ENCODE results near the gene SFMBT2. TPM values are rescaled to one million over a fixed set of nuclear protein-coding genes. Genes with fewer than 3 reads are reported as not detected.

Gene SFMBT2
- total and polyA plus RNA-seq, 4 donors: 15.3 to 23.8 (median 17.1) TPM

- H3K36me3 ChIP-seq (ENCODE audit: control insufficient read depth, insufficient read depth, low read length): peaks cover 22% of the 10 kb centered on the region
- H3K4me1 ChIP-seq (ENCODE audit: control insufficient read depth, insufficient read depth, low read length): no peaks in the 10 kb centered on the region
- no peak overlapping the region for H3K4me3 ChIP-seq (ENCODE audit: low read depth, low read length)
- no peaks in the 10 kb centered on the region for H3K27me3 ChIP-seq (ENCODE audit: control insufficient read depth, insufficient read depth, low read length)
- WGBS (ENCODE audit: insufficient coverage): 97% methylated on average over 7 of the region's 7 CpGs
- H3K27ac ChIP-seq (ENCODE audit: low read depth, low read length): no peak overlapping the region
- DNase-seq (ENCODE audit: low read depth in 4 of 6, low spot score in 6 of 6): no peak
- H3K9me3 ChIP-seq (ENCODE audit: control insufficient read depth, insufficient read depth, low read length): no peaks in the 10 kb centered on the region
These were observed 33.1 kb downstream of the SFMBT2 start for GRCh38 chr10:7377614-7378248.

- H3K27me3 ChIP-seq (ENCODE audit: control insufficient read depth, insufficient read depth, low read length): no peaks in the 10 kb centered on the region
These were observed 36.0 kb downstream of the SFMBT2 start for GRCh38 chr10:7374795-7375194.

GRCh38 chr10:7373039-7373438 lies 37.8 kb downstream of the SFMBT2 start:
- Histone ChIP-seq H3K36me3 (ENCODE audit: control insufficient read depth, insufficient read depth, low read length) (peaks cover 26% of the 10 kb centered on the region), H3K9me3 (ENCODE audit: control insufficient read depth, insufficient read depth, low read length) (no peaks in the 10 kb centered on the region), H3K27ac (ENCODE audit: low read depth, low read length) (no peak overlapping the region), H3K27me3 (ENCODE audit: control insufficient read depth, insufficient read depth, low read length) (no peaks in the 10 kb centered on the region), H3K4me1 (ENCODE audit: control insufficient read depth, insufficient read depth, low read length) (no peaks in the 10 kb centered on the region), H3K4me3 (ENCODE audit: low read depth, low read length) (no peak overlapping the region)
- no CpG with 5 or more reads among the region's 6 CpGs for WGBS (ENCODE audit: insufficient coverage)
- DNase-seq (ENCODE audit: low read depth in 4 of 6, low spot score in 6 of 6): no peak

More at GRCh38 chr10:7374795-7375194, 36.0 kb downstream of the SFMBT2 start:
- DNase-seq (ENCODE audit: low read depth in 4 of 6, low spot score in 6 of 6): no peak
- Histone ChIP-seq H3K4me3 (ENCODE audit: low read depth, low read length) (no peak overlapping the region), H3K27ac (ENCODE audit: low read depth, low read length) (no peak overlapping the region), H3K36me3 (ENCODE audit: control insufficient read depth, insufficient read depth, low read length) (peaks cover 31% of the 10 kb centered on the region), H3K9me3 (ENCODE audit: control insufficient read depth, insufficient read depth, low read length) (no peaks in the 10 kb centered on the region), H3K4me1 (ENCODE audit: control insufficient read depth, insufficient read depth, low read length) (no peaks in the 10 kb centered on the region)
- WGBS (ENCODE audit: insufficient coverage): 100% methylated on average over 1 of the region's 5 CpGs

- Histone ChIP-seq H3K36me3 (ENCODE audit: control insufficient read depth, insufficient read depth, low read length) (peaks cover 25% of the 10 kb centered on the region), H3K9me3 (ENCODE audit: control insufficient read depth, insufficient read depth, low read length) (no peaks in the 10 kb centered on the region)
- 94% methylated on average over 8 of the region's 8 CpGs for WGBS (ENCODE audit: insufficient coverage)
These were observed 38.3 kb downstream of the SFMBT2 start for GRCh38 chr10:7372504-7372903.

GRCh38 chr10:7370511-7370910 lies 40.3 kb downstream of the SFMBT2 start:
- WGBS (ENCODE audit: insufficient coverage): 100% methylated on average over 5 of the region's 7 CpGs
- DNase-seq (ENCODE audit: low read depth in 4 of 6, low spot score in 6 of 6): no peak
- peaks cover 35% of the 10 kb centered on the region for H3K36me3 ChIP-seq (ENCODE audit: control insufficient read depth, insufficient read depth, low read length)
- H3K9me3 ChIP-seq (ENCODE audit: control insufficient read depth, insufficient read depth, low read length): no peaks in the 10 kb centered on the region
- H3K4me1 ChIP-seq (ENCODE audit: control insufficient read depth, insufficient read depth, low read length): no peaks in the 10 kb centered on the region
- H3K27ac ChIP-seq (ENCODE audit: low read depth, low read length): no peak overlapping the region
- no peak overlapping the region for H3K4me3 ChIP-seq (ENCODE audit: low read depth, low read length)
- no peaks in the 10 kb centered on the region for H3K27me3 ChIP-seq (ENCODE audit: control insufficient read depth, insufficient read depth, low read length)

More at GRCh38 chr10:7372504-7372903, 38.3 kb downstream of the SFMBT2 start:
- DNase-seq (ENCODE audit: low read depth in 4 of 6, low spot score in 6 of 6): no peak
- Histone ChIP-seq H3K27me3 (ENCODE audit: control insufficient read depth, insufficient read depth, low read length) (no peaks in the 10 kb centered on the region), H3K4me3 (ENCODE audit: low read depth, low read length) (no peak overlapping the region), H3K4me1 (ENCODE audit: control insufficient read depth, insufficient read depth, low read length) (no peaks in the 10 kb centered on the region), H3K27ac (ENCODE audit: low read depth, low read length) (no peak overlapping the region)

GRCh38 chr10:7365027-7365745 lies 45.6 kb downstream of the SFMBT2 start:
- DNase-seq (ENCODE audit: low read depth in 4 of 6, low spot score in 6 of 6): no peak

GRCh38 chr10:7364474-7364873 lies 46.4 kb downstream of the SFMBT2 start:
- no peak for DNase-seq (ENCODE audit: low read depth in 4 of 6, low spot score in 6 of 6)
- Histone ChIP-seq H3K9me3 (ENCODE audit: control insufficient read depth, insufficient read depth, low read length) (no peaks in the 10 kb centered on the region), H3K4me3 (ENCODE audit: low read depth, low read length) (no peak overlapping the region), H3K4me1 (ENCODE audit: control insufficient read depth, insufficient read depth, low read length) (no peaks in the 10 kb centered on the region), H3K36me3 (ENCODE audit: control insufficient read depth, insufficient read depth, low read length) (peaks cover 20% of the 10 kb centered on the region), H3K27me3 (ENCODE audit: control insufficient read depth, insufficient read depth, low read length) (no peaks in the 10 kb centered on the region), H3K27ac (ENCODE audit: low read depth, low read length) (no peak overlapping the region)
- WGBS (ENCODE audit: insufficient coverage): 100% methylated on average over 1 of the region's 6 CpGs

More at GRCh38 chr10:7365027-7365745, 45.6 kb downstream of the SFMBT2 start:
- H3K27ac ChIP-seq (ENCODE audit: low read depth, low read length): no peak overlapping the region
- 80% methylated on average over 1 of the region's 11 CpGs for WGBS (ENCODE audit: insufficient coverage)
- no peaks in the 10 kb centered on the region for H3K27me3 ChIP-seq (ENCODE audit: control insufficient read depth, insufficient read depth, low read length)
- peaks cover 26% of the 10 kb centered on the region for H3K36me3 ChIP-seq (ENCODE audit: control insufficient read depth, insufficient read depth, low read length)
- no peaks in the 10 kb centered on the region for H3K9me3 ChIP-seq (ENCODE audit: control insufficient read depth, insufficient read depth, low read length)
- H3K4me1 ChIP-seq (ENCODE audit: control insufficient read depth, insufficient read depth, low read length): no peaks in the 10 kb centered on the region
- no peak overlapping the region for H3K4me3 ChIP-seq (ENCODE audit: low read depth, low read length)

- no peak overlapping the region for H3K27ac ChIP-seq (ENCODE audit: low read depth, low read length)
- H3K27me3 ChIP-seq (ENCODE audit: control insufficient read depth, insufficient read depth, low read length): no peaks in the 10 kb centered on the region
- WGBS (ENCODE audit: insufficient coverage): 89% methylated on average over 3 of the region's 6 CpGs
- no peaks in the 10 kb centered on the region for H3K9me3 ChIP-seq (ENCODE audit: control insufficient read depth, insufficient read depth, low read length)
- DNase-seq (ENCODE audit: low read depth in 4 of 6, low spot score in 6 of 6): no peak
- no peaks in the 10 kb centered on the region for H3K4me1 ChIP-seq (ENCODE audit: control insufficient read depth, insufficient read depth, low read length)
- H3K36me3 ChIP-seq (ENCODE audit: control insufficient read depth, insufficient read depth, low read length): peaks cover 25% of the 10 kb centered on the region
- H3K4me3 ChIP-seq (ENCODE audit: low read depth, low read length): no peak overlapping the region
These were observed 47.1 kb downstream of the SFMBT2 start for GRCh38 chr10:7363700-7364099.

GRCh38 chr10:7362471-7362870 lies 48.4 kb downstream of the SFMBT2 start:
- peak in 1 of 6 donors; percentile 57 for DNase-seq (ENCODE audit: low read depth in 4 of 6, low spot score in 6 of 6)
- no peaks in the 10 kb centered on the region for H3K27me3 ChIP-seq (ENCODE audit: control insufficient read depth, insufficient read depth, low read length)
- no peak overlapping the region for H3K4me3 ChIP-seq (ENCODE audit: low read depth, low read length)
- no peaks in the 10 kb centered on the region for H3K9me3 ChIP-seq (ENCODE audit: control insufficient read depth, insufficient read depth, low read length)
- H3K36me3 ChIP-seq (ENCODE audit: control insufficient read depth, insufficient read depth, low read length): peaks cover 25% of the 10 kb centered on the region
- no peaks in the 10 kb centered on the region for H3K4me1 ChIP-seq (ENCODE audit: control insufficient read depth, insufficient read depth, low read length)
- 100% methylated on average over 2 of the region's 3 CpGs for WGBS (ENCODE audit: insufficient coverage)
- no peak overlapping the region for H3K27ac ChIP-seq (ENCODE audit: low read depth, low read length)

- H3K4me1 ChIP-seq (ENCODE audit: control insufficient read depth, insufficient read depth, low read length): no peaks in the 10 kb centered on the region
- no peak overlapping the region for H3K27ac ChIP-seq (ENCODE audit: low read depth, low read length)
- no peaks in the 10 kb centered on the region for H3K27me3 ChIP-seq (ENCODE audit: control insufficient read depth, insufficient read depth, low read length)
- H3K4me3 ChIP-seq (ENCODE audit: low read depth, low read length): no peak overlapping the region
- 67% methylated on average over 1 of the region's 3 CpGs for WGBS (ENCODE audit: insufficient coverage)
- DNase-seq (ENCODE audit: low read depth in 4 of 6, low spot score in 6 of 6): peak in 1 of 6 donors; percentile 89
- peaks cover 19% of the 10 kb centered on the region for H3K36me3 ChIP-seq (ENCODE audit: control insufficient read depth, insufficient read depth, low read length)
- H3K9me3 ChIP-seq (ENCODE audit: control insufficient read depth, insufficient read depth, low read length): no peaks in the 10 kb centered on the region
These were observed 49.5 kb downstream of the SFMBT2 start for GRCh38 chr10:7361316-7361715.
